Activated CD8-positive, alpha-beta T cell treated with anti-CD3 and anti-CD28 coated beads for 36 hours (primary cell): ENCODE results near the gene NAA80. TPM values are rescaled to one million over a fixed set of nuclear protein-coding genes. Genes with fewer than 3 reads are reported as not detected.

ENCODE experiments used
- ATAC-seq: fragments of 200-7000 bp; cut with Tn5 transposase; one replicate; pipeline ENCODE4 v1.10.0; 2021; ENCODE audit warnings: mild to moderate bottlenecking, moderate library complexity
- CTCF ChIA-PET: fragments of 350-600 bp; sonication (Branson Sonifier 250); formaldehyde crosslinking; loops from one replicate; lab custom pipeline; 2021; ENCODE audit warnings: antibody characterized with exemption; lab: Charles Lee
- POLR2A ChIA-PET: fragments of 350-600 bp; sonication (Branson Sonifier 250); formaldehyde crosslinking; loops from one replicate; lab custom pipeline; 2021; ENCODE audit warnings: antibody characterized with exemption; lab: Charles Lee
- DNase-seq: peaks from one replicate; pipeline ENCODE4 v3.0.0-alpha.2; 2020
- H3K27ac Mint-ChIP-seq: one replicate; pipeline ENCODE4 v1.8.0; 2021; ENCODE audit warnings: mild to moderate bottlenecking, mixed read lengths
- H3K27me3 Mint-ChIP-seq: one replicate; pipeline ENCODE4 v1.8.0; 2021; ENCODE audit warnings: mixed read lengths
- H3K36me3 Mint-ChIP-seq: one replicate; pipeline ENCODE4 v1.8.0; 2021; ENCODE audit warnings: low read depth, mixed read lengths
- H3K4me1 Mint-ChIP-seq: one replicate; pipeline ENCODE4 v1.8.0; 2021; ENCODE audit warnings: low read depth, mixed read lengths
- H3K4me3 Mint-ChIP-seq: one replicate; pipeline ENCODE4 v1.8.0; 2021; ENCODE audit warnings: mild to moderate bottlenecking, moderate library complexity, mixed read lengths
- H3K9me3 Mint-ChIP-seq: one replicate; pipeline ENCODE4 v1.8.0; 2021; ENCODE audit warnings: mixed read lengths
- CTCF ChIP-seq: fragments of 200-600 bp; IDR thresholded peaks from one replicate; pipeline ENCODE4 v1.8.0; 2022; ENCODE audit warnings: antibody characterized with exemption, mild to moderate bottlenecking
- intact Hi-C: fragments of 100-400 bp; cut with micrococcal nuclease; formaldehyde crosslinking; loops from one replicate; pipeline ENCODE4 v1.10.0; 2022
- total RNA-seq, 2 experiments: library from RNA; stranded (reverse); gene quantifications; one replicate each; pipeline ENCODE4 v1.2.3, GENCODE V29; 2021

NAA80 gene
- 10 to 100 TPM; 23.2 to 23.4 TPM for total RNA-seq

GRCh38 chr3:50298836-50299637 is at the start of gene NAA80, which contains the start of gene HYAL3:
Gene NAA80, minus strand, starts transcription at chr3:50299405. Its CDS starts 1,942 bp downstream, at chr3:50297463.
Gene HYAL3, minus strand, starts transcription at chr3:50299405. Its CDS starts 3,803 bp downstream, at chr3:50295602.
- CTCF ChIA-PET: interaction anchor here (0.8 to 1.9 kb wide), 18 partner anchors 9 to 104 kb away, joined by 3 to 8 read pairs (median 4); partner anchors contain the start of genes LSMEM2, RASSF1 and TUSC2
- ATAC-seq (peak; percentile 92), DNase-seq (peak; percentile 100)
- peak; percentile 65 for TF ChIP-seq CTCF
- Mint-ChIP-seq H3K9me3 (no peaks in the 10 kb centered on the region), H3K36me3 (peaks cover 1% of the 10 kb centered on the region), H3K27me3 (no peaks in the 10 kb centered on the region), H3K4me1 (peaks cover 17% of the 10 kb centered on the region), H3K4me3 (peak within 1 kb of the TSS; percentile 99), H3K27ac (peak within 1 kb of the TSS; percentile 98)
- POLR2A ChIA-PET: interaction anchor here (0.6 to 3.1 kb wide), 18 partner anchors 9 to 269 kb away, joined by 3 to 14 read pairs (median 4); partner anchors contain the start of genes CYB561D2, LSMEM2, NPRL2 and RASSF1
- intact Hi-C loops: no loop called here

- peak; percentile 87 for DNase-seq
- peak; percentile 60 for TF ChIP-seq CTCF
- Mint-ChIP-seq H3K27me3 (no peaks in the 10 kb centered on the region), H3K27ac (peak overlapping the region; percentile 49), H3K36me3 (peaks cover 15% of the 10 kb centered on the region), H3K9me3 (no peaks in the 10 kb centered on the region), H3K4me1 (peaks cover 47% of the 10 kb centered on the region), H3K4me3 (no peak overlapping the region)
- peak; percentile 12 for ATAC-seq
- intact Hi-C loops: no loop called here
- ChIA-PET POLR2A (interaction anchor here (0.7 to 1.6 kb wide), 7 partner anchors 8 to 272 kb away, joined by 3 to 8 read pairs (median 5); partner anchors contain the start of gene HEMK1), CTCF (interaction anchor here (0.6 to 6.1 kb wide), 18 partner anchors 9 to 585 kb away, joined by 3 to 46 read pairs (median 4); partner anchors contain the start of genes C3orf18, HEMK1 and TMEM115)
These were observed 48.1 kb upstream of the NAA80 start for GRCh38 chr3:50347187-50347813.

- intact Hi-C loops: no loop called here
- no peak for TF ChIP-seq CTCF
- H3K4me1 Mint-ChIP-seq: peaks cover 49% of the 10 kb centered on the region
- POLR2A ChIA-PET: interaction anchor here (0.7 to 2.8 kb wide), 9 partner anchors 9 to 225 kb away, joined by 3 to 10 read pairs (median 4); partner anchors contain the start of genes TMEM115 and TUSC2
- ATAC-seq (peak; percentile 15), DNase-seq (peak; percentile 83)
- no peak within 1 kb of the TSS for H3K27ac Mint-ChIP-seq
- H3K36me3 Mint-ChIP-seq: peaks cover 15% of the 10 kb centered on the region
- no peaks in the 10 kb centered on the region for H3K27me3 Mint-ChIP-seq
- CTCF ChIA-PET: interaction anchor here (1.9 to 6.1 kb wide), 4 partner anchors 8 to 196 kb away, joined by 5 to 46 read pairs (median 12); no protein-coding TSS in a partner anchor
- no peaks in the 10 kb centered on the region for H3K9me3 Mint-ChIP-seq
- peak within 1 kb of the TSS; percentile 52 for H3K4me3 Mint-ChIP-seq
These were observed 46.5 kb upstream of the NAA80 start, which contains the start of gene ZMYND10 for GRCh38 chr3:50345586-50346234. Gene ZMYND10, minus strand, starts transcription at chr3:50345732. Its CDS starts 153 bp downstream, at chr3:50345579.

DNA sequence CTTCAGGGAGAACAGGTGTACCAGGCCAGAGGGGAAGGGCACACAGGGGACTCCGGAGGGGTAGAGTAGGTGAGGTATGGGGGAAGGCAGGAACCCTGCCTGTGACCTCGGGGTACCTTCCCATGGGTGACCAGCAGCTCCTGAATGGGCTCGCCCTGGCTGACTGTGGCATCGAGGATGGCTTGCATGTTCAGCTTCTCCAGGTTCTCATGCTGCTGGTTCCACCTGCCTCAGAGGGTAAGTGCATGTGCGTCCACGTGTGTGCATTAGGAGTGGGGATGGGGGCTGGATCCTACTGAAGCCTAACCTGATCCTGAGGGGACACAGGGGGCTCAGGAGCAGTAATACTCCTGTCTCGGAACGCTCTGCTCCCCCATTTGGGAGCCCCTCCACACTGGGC is 45.8 kb upstream of the NAA80 start:
- TF ChIP-seq CTCF: no peak
- intact Hi-C loops: no loop called here
- POLR2A ChIA-PET: interaction anchor here (0.7 to 2.8 kb wide), 10 partner anchors 8 to 1045 kb away, joined by 3 to 10 read pairs (median 4); partner anchors contain the start of genes HYAL3, NAA80 and TUSC2
- H3K4me1 Mint-ChIP-seq: peaks cover 46% of the 10 kb centered on the region
- no peak overlapping the region for H3K27ac Mint-ChIP-seq
- CTCF ChIA-PET: interaction anchor here (1.0 to 3.2 kb wide), 3 partner anchors 7 to 21 kb away, joined by 3 to 18 read pairs (median 5); no protein-coding TSS in a partner anchor
- DNase-seq: no peak
- no peak for ATAC-seq
- peaks cover 16% of the 10 kb centered on the region for H3K36me3 Mint-ChIP-seq
- H3K4me3 Mint-ChIP-seq: no peak overlapping the region
- no peaks in the 10 kb centered on the region for H3K27me3 Mint-ChIP-seq
- H3K9me3 Mint-ChIP-seq: no peaks in the 10 kb centered on the region
